SU-DHL-6 (cell line): ENCODE data around the gene IKBKE.

Experiments
- H2AFZ ChIP-seq: fragments of 200-600 bp; sonication (generic); 2 replicates; pipeline ENCODE4 v1.6.1; 2014; ENCODE audit warnings: low read depth, mild to moderate bottlenecking, moderate library complexity, mixed read lengths, antibody characterized with exemption, low read length; ENCODE audit not compliant: severe bottlenecking
- H3F3A ChIP-seq: fragments of 200-600 bp; shearing (Covaris generic); 2 replicates; pipeline ENCODE4 v1.6.0; 2016; ENCODE audit warnings: antibody characterized with exemption, mild to moderate bottlenecking; ENCODE audit not compliant: insufficient read depth
- H3K27ac ChIP-seq: fragments of 200-600 bp; sonication (generic); 2 replicates; pipeline ENCODE4 v1.5.1; 2016; ENCODE audit warnings: low read depth, mild to moderate bottlenecking, low read length, moderate library complexity, mixed read lengths
- H3K27me3 ChIP-seq: fragments of 200-600 bp; sonication (generic), shearing (Covaris generic); 2 replicates; pipeline ENCODE4 v1.6.0; 2014; ENCODE audit warnings: mild to moderate bottlenecking, low read length
- H3K36me3 ChIP-seq: fragments of 200-600 bp; sonication (generic); 2 replicates; pipeline ENCODE4 v1.6.1; 2014; ENCODE audit warnings: mild to moderate bottlenecking, low read length, mixed read lengths
- H3K4me2 ChIP-seq: fragments of 300-600, 200-600 bp; shearing (Covaris generic), sonication (generic); 2 replicates; pipeline ENCODE4 v1.6.0; 2014; ENCODE audit warnings: low read length, low read depth, mild to moderate bottlenecking; ENCODE audit not compliant: poor library complexity, severe bottlenecking
- H3K4me3 ChIP-seq: fragments of 200-600 bp; sonication (generic); 2 replicates; pipeline ENCODE4 v1.5.1; 2014; ENCODE audit warnings: antibody characterized with exemption, low read length, mild to moderate bottlenecking, mixed read lengths; ENCODE audit not compliant: insufficient read depth, poor library complexity, severe bottlenecking
- H3K79me2 ChIP-seq: fragments of 200-600 bp; sonication (generic); 2 replicates; pipeline ENCODE4 v1.6.1; 2014; ENCODE audit warnings: mild to moderate bottlenecking, low read length, moderate library complexity; ENCODE audit not compliant: insufficient read depth
- H3K9ac ChIP-seq: fragments of 200-600 bp; sonication (generic); 2 replicates; pipeline ENCODE4 v1.7.0; 2014; ENCODE audit warnings: mild to moderate bottlenecking, low read length
- H3K9me2 ChIP-seq: fragments of 200-600 bp; sonication (generic); replicated peaks from 2 replicates; pipeline ENCODE4 v1.6.1; 2014; ENCODE audit warnings: low read length; ENCODE audit not compliant: insufficient read depth
- H3K9me3 ChIP-seq: fragments of 200-600 bp; sonication (generic); 2 replicates; pipeline ENCODE4 v1.6.1; 2014; ENCODE audit warnings: low read length, mixed read lengths; ENCODE audit not compliant: insufficient read depth
- H4K20me1 ChIP-seq: fragments of 200-600 bp; sonication (generic); 2 replicates; pipeline ENCODE4 v1.6.1; 2014; ENCODE audit warnings: low read depth, mild to moderate bottlenecking, antibody characterized with exemption, low read length, moderate library complexity, mixed read lengths
- CTCF ChIP-seq: fragments of 200-600 bp; sonication (generic); IDR thresholded peaks from one replicate; pipeline ENCODE4 v1.5.1; 2017; ENCODE audit warnings: antibody characterized with exemption, mild to moderate bottlenecking, low read length, moderate library complexity; ENCODE audit not compliant: insufficient read depth, poor library complexity, severe bottlenecking
- EZH2phosphoT487 ChIP-seq: fragments of 200-600 bp; sonication (generic), shearing (Covaris generic); conservative IDR thresholded peaks from 2 replicates; pipeline ENCODE4 v1.6.1; 2018; ENCODE audit warnings: mild to moderate bottlenecking, antibody characterized with exemption, low read length, moderate library complexity, mixed read lengths

Gene IKBKE

DNA sequence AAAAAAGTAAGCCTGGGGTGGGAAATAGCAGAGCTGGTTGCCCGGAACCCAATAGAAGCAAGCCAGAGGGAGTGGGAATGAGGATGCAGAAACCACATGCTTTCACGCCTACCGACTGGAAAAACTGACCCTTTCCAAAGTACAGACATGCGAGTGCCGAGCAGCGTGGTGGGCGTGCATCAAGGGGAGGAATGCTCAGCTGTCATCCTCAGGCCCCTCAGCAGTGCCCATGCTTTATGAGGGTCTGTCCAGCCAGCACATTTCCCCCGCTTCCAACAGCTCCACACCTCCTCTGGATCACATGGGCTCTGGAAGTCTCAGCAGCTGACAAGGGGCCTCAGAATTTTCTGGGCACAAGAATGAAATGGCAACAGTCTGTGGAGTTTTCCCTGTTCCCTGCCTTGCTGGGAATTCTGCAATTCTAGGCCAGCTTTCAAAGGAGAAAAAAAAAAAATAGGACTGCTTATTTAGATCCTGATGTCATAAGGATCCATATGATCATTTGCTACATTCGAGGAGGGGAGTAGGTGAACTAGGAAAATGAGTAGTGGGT is 19.1 kb upstream of the IKBKE start:
- Histone ChIP-seq H3K36me3 (0 out of 2 replicates have a peak, but pooled peaks cover 3% of the 10 kb centered on the region), H3K79me2 (no peaks in the 10 kb centered on the region), H3K27me3 (no peaks in the 10 kb centered on the region), H3F3A (no peaks in the 10 kb centered on the region), H3K9ac (no peak overlapping the region), H2AFZ (no peak overlapping the region), H3K4me3 (no peak overlapping the region), H4K20me1 (no peaks in the 10 kb centered on the region), H3K9me3 (no peaks in the 10 kb centered on the region), H3K27ac (no peak overlapping the region), H3K4me2 (no peak overlapping the region), H3K9me2 (no peaks in the 10 kb centered on the region)
- TF ChIP-seq EZH2phosphoT487 (no peak), CTCF (no peak)

DNA sequence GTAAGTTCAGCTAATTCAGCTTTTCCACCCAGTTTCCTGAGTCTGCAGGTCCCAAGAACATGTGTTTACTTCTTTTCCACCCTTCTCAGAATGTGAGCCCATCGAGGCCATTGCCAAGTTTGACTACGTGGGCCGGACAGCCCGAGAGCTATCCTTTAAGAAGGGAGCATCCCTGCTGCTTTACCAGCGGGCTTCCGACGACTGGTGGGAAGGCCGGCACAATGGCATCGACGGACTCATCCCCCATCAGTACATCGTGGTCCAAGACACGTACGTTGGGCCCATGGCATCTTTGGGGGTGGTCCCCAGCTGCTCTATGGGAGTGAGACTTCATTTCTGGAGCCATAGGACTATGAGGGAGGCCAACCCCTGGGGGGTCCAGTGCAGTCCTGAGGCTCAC is 17.2 kb upstream of the IKBKE start:
- Histone ChIP-seq H2AFZ (no peak overlapping the region), H3K9me2 (no peaks in the 10 kb centered on the region), H3K27ac (no peak overlapping the region), H3K4me3 (no peak overlapping the region), H3K4me2 (no peak overlapping the region), H3K9ac (no peak overlapping the region), H3K9me3 (no peaks in the 10 kb centered on the region), H3K79me2 (no peaks in the 10 kb centered on the region), H3F3A (no peaks in the 10 kb centered on the region), H3K27me3 (no peaks in the 10 kb centered on the region), H4K20me1 (no peaks in the 10 kb centered on the region), H3K36me3 (0 out of 2 replicates have a peak, but pooled peaks cover 3% of the 10 kb centered on the region)
- no peak for TF ChIP-seq CTCF
- TF ChIP-seq EZH2phosphoT487 = no peak

- H3K27me3 ChIP-seq = no peaks in the 10 kb centered on the region
These were observed 15.0 kb upstream of the IKBKE start for GRCh38 chr1:206455289-206455665.

More at GRCh38 chr1:206455289-206455665, 15.0 kb upstream of the IKBKE start:
- no peak overlapping the region for H3K9ac ChIP-seq
- H3K9me3 ChIP-seq = no peaks in the 10 kb centered on the region
- no peak overlapping the region for H3K4me3 ChIP-seq
- TF ChIP-seq EZH2phosphoT487 = no peak
- TF ChIP-seq CTCF = no peak
- no peaks in the 10 kb centered on the region for H3K9me2 ChIP-seq
- no peaks in the 10 kb centered on the region for H4K20me1 ChIP-seq
- H2AFZ ChIP-seq = no peak overlapping the region
- no peak overlapping the region for H3K27ac ChIP-seq
- no peaks in the 10 kb centered on the region for H3F3A ChIP-seq
- H3K79me2 ChIP-seq = no peaks in the 10 kb centered on the region
- H3K36me3 ChIP-seq = 0 out of 2 replicates have a peak, but pooled peaks cover 3% of the 10 kb centered on the region
- H3K4me2 ChIP-seq = no peak overlapping the region
